ENCODE measurements around the gene NTM. TPM values are rescaled to one million over a fixed set of nuclear protein-coding genes. Genes with fewer than 3 reads are reported as not detected.

Gene NTM
- total and polyA plus RNA-seq, 12 donors = 0.43 to 3.0 (median 1.3) TPM

DNA sequence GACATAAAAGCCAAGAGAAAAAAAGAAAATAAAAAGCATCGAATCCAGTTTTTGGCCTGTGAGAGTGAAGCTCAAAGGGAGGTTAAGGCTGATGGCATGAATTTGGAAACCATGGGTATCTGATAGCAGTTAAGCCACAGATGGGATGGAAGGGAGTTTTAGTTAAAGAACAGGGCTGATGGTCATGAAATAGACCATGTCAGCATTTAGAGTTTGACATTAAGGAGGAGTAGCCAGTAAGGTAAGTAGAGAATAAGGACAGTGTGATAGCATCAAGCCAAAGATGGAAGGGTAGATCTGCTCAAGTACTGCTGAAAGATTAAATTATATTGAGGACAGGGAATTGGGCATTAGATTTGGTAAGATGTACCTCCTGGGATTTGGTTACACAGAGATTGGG, 826.5 kb downstream of the NTM start:
- intact Hi-C loops (cut with DNase I) = loop anchor here in 1 of 10 donors (10.0 kb wide), 1 partner anchor 298 kb away; no protein-coding TSS in a partner anchor
- TF ChIP-seq, protein P1, sequence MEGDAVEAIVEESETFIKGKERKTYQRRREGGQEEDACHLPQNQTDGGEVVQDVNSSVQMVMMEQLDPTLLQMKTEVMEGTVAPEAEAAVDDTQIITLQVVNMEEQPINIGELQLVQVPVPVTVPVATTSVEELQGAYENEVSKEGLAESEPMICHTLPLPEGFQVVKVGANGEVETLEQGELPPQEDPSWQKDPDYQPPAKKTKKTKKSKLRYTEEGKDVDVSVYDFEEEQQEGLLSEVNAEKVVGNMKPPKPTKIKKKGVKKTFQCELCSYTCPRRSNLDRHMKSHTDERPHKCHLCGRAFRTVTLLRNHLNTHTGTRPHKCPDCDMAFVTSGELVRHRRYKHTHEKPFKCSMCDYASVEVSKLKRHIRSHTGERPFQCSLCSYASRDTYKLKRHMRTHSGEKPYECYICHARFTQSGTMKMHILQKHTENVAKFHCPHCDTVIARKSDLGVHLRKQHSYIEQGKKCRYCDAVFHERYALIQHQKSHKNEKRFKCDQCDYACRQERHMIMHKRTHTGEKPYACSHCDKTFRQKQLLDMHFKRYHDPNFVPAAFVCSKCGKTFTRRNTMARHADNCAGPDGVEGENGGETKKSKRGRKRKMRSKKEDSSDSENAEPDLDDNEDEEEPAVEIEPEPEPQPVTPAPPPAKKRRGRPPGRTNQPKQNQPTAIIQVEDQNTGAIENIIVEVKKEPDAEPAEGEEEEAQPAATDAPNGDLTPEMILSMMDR (IDR thresholded peaks at IDR 0.05) = no peak
- H3K4me3 ChIP-seq = no peak overlapping the region
- H3K27ac ChIP-seq = no peak overlapping the region
- no peaks in the 10 kb centered on the region for H3K36me3 ChIP-seq
- ATAC-seq (no peak), DNase-seq (no peak)
- H3K9me3 ChIP-seq = peaks cover 0 to 23% (median 0%) of the 10 kb centered on the region in 11 donors
- WGBS, 2 donors = 87 to 100% methylated on average over 1 of the region's 1 CpG
- H3K27me3 ChIP-seq = peaks cover 0 to 13% (median 0%) of the 10 kb centered on the region in 7 donors
- H3K4me1 ChIP-seq = no peaks in the 10 kb centered on the region

- 43 to 50% methylated on average over 6 of the region's 6 CpGs for WGBS, 2 donors
Measured at GRCh38 chr11:132200353-132200936, 830.0 kb downstream of the NTM start.

DNA sequence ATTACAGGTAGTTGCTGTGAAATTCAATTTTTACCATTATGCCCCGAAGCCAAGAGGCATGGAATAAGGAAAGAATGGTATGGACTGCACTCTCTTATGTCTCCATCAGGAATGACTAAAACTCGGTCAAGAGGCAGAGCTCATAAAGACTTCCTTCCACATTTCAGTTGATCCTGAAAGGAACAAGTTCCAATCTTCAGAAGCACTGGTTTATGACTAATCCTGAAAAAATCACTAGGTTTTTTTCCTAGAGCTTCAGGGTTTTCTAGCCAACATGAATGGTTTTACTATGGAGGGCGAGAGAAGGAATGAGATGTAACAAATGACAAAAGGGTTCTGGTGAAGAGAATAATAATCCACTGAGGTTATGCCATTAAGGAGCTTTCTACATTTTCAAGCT, 832.2 kb downstream of the NTM start:
- ATAC-seq = no peak
- H3K9me3 ChIP-seq = no peaks in the 10 kb centered on the region

More at GRCh38 chr11:132200353-132200936, 830.0 kb downstream of the NTM start:
- intact Hi-C loops (cut with DNase I) = no loop called here
- Histone ChIP-seq H3K27me3 (peaks cover 0 to 13% (median 0%) of the 10 kb centered on the region in 7 donors), H3K4me3 (no peak overlapping the region), H3K36me3 (no peaks in the 10 kb centered on the region), H3K9me3 (peaks cover 0 to 4% (median 0%) of the 10 kb centered on the region in 11 donors), H3K4me1 (no peaks in the 10 kb centered on the region), H3K27ac (no peak overlapping the region)
- TF ChIP-seq, protein P1 (IDR thresholded peaks at IDR 0.05) = no peak
- no peak for DNase-seq
- ATAC-seq = no peak

DNA sequence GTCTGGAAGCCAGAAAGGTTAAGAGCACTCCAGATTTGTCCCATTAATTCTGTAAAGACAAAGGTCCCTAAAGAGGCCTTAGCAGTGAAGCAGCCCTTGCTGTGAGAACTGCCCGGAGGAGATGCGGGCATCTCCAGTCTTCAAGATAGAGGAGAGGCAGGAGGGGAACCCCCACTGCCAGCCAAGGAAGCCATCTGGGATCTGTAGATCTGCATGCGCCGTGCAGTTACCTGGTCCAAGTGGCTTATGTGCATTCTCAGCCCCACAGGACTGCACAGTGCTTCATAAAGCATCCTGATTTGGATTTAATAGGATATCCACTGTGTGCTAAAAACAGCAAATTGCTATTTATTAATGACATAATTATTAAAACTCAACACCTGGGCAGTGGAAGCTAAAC, 834.6 kb downstream of the NTM start:
- no peak overlapping the region for H3K4me3 ChIP-seq
- ATAC-seq = no peak
- H3K9me3 ChIP-seq = no peaks in the 10 kb centered on the region
- no peaks in the 10 kb centered on the region for H3K36me3 ChIP-seq
- no peak for DNase-seq
- no peak overlapping the region for H3K27ac ChIP-seq
- intact Hi-C loops (cut with DNase I) = no loop called here
- WGBS, 2 donors = 96 to 97% methylated on average over 4 of the region's 4 CpGs
- no peaks in the 10 kb centered on the region for H3K4me1 ChIP-seq
- TF ChIP-seq, protein P1 (IDR thresholded peaks at IDR 0.05) = no peak
- H3K27me3 ChIP-seq = peaks cover 0 to 13% (median 0%) of the 10 kb centered on the region in 7 donors

More for the DNA sequence above, 832.2 kb downstream of the NTM start:
- H3K27me3 ChIP-seq = peaks cover 0 to 13% (median 0%) of the 10 kb centered on the region in 7 donors
- no peak overlapping the region for H3K27ac ChIP-seq
- intact Hi-C loops (cut with DNase I) = no loop called here
- no peak overlapping the region for H3K4me3 ChIP-seq
- H3K4me1 ChIP-seq = no peaks in the 10 kb centered on the region
- TF ChIP-seq, protein P1 (IDR thresholded peaks at IDR 0.05) = no peak
- no peak for DNase-seq
- WGBS, 2 donors = 76 to 87% methylated on average over 3 of the region's 3 CpGs
- H3K36me3 ChIP-seq = no peaks in the 10 kb centered on the region
